ENCODE results near the gene SLC6A11.

The SLC6A11 gene

GRCh38 chr3:10887015-10887414 is 71.0 kb downstream of the SLC6A11 start:
- TF ChIP-seq, protein P1, sequence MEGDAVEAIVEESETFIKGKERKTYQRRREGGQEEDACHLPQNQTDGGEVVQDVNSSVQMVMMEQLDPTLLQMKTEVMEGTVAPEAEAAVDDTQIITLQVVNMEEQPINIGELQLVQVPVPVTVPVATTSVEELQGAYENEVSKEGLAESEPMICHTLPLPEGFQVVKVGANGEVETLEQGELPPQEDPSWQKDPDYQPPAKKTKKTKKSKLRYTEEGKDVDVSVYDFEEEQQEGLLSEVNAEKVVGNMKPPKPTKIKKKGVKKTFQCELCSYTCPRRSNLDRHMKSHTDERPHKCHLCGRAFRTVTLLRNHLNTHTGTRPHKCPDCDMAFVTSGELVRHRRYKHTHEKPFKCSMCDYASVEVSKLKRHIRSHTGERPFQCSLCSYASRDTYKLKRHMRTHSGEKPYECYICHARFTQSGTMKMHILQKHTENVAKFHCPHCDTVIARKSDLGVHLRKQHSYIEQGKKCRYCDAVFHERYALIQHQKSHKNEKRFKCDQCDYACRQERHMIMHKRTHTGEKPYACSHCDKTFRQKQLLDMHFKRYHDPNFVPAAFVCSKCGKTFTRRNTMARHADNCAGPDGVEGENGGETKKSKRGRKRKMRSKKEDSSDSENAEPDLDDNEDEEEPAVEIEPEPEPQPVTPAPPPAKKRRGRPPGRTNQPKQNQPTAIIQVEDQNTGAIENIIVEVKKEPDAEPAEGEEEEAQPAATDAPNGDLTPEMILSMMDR (IDR thresholded peaks at IDR 0.05; ENCODE audit: low read depth, low read length): no peak
- no peak for DNase-seq (ENCODE audit: low read depth, low spot score)
- in situ Hi-C loops (cut with HindIII; ENCODE audit: low sequenced_read_pairs): no loop called here
- H3K4me3 ChIP-seq (ENCODE audit: low read depth, low read length): no peak overlapping the region

GRCh38 chr3:10888518-10889090 is 72.6 kb downstream of the SLC6A11 start:
- in situ Hi-C loops (cut with HindIII; ENCODE audit: low sequenced_read_pairs): no loop called here
- no peak for DNase-seq (ENCODE audit: low read depth, low spot score)
- TF ChIP-seq, protein P1 (IDR thresholded peaks at IDR 0.05; ENCODE audit: low read depth, low read length): no peak
- no peak overlapping the region for H3K4me3 ChIP-seq (ENCODE audit: low read depth, low read length)

- TF ChIP-seq, protein P1 (IDR thresholded peaks at IDR 0.05; ENCODE audit: low read depth, low read length): no peak
- DNase-seq (ENCODE audit: low read depth, low spot score): no peak
- in situ Hi-C loops (cut with HindIII; ENCODE audit: low sequenced_read_pairs): no loop called here
- no peak overlapping the region for H3K4me3 ChIP-seq (ENCODE audit: low read depth, low read length)
Measured at GRCh38 chr3:10889206-10889960, 73.4 kb downstream of the SLC6A11 start.

- TF ChIP-seq, protein P1 (IDR thresholded peaks at IDR 0.05; ENCODE audit: low read depth, low read length): no peak
- no peak overlapping the region for H3K4me3 ChIP-seq (ENCODE audit: low read depth, low read length)
- no peak for DNase-seq (ENCODE audit: low read depth, low spot score)
- in situ Hi-C loops (cut with HindIII; ENCODE audit: low sequenced_read_pairs): no loop called here
Measured at GRCh38 chr3:10890665-10891064, 74.6 kb downstream of the SLC6A11 start.

DNA sequence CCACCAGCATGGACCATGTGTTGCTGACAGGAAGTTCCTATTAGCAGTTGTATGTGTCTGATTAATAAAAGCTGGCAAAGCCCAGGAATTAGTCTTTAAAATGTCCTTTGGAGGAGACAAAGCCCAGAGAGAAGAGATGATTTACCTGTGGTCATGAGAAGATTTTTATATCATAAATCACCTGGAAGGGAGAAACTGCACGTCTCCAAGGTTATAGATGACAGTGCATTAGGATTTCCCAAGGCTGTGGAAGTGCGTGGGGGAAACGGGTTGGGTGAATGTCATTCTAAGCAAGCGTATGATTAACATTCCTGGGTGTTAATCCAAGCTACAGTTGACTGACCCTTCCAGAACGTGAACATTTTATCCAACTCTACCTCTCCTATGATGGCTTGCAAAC is 76.6 kb downstream of the SLC6A11 start:
- TF ChIP-seq, protein P1 (IDR thresholded peaks at IDR 0.05; ENCODE audit: low read depth, low read length): no peak
- no peak for DNase-seq (ENCODE audit: low read depth, low spot score)
- in situ Hi-C loops (cut with HindIII; ENCODE audit: low sequenced_read_pairs): no loop called here
- no peak overlapping the region for H3K4me3 ChIP-seq (ENCODE audit: low read depth, low read length)

- no peak overlapping the region for H3K4me3 ChIP-seq (ENCODE audit: low read depth, low read length)
- TF ChIP-seq, protein P1 (IDR thresholded peaks at IDR 0.05; ENCODE audit: low read depth, low read length): no peak
- DNase-seq (ENCODE audit: low read depth, low spot score): no peak
- in situ Hi-C loops (cut with HindIII; ENCODE audit: low sequenced_read_pairs): no loop called here
Measured at GRCh38 chr3:10901296-10901945, 85.4 kb downstream of the SLC6A11 start.

Data from astrocyte of the spinal cord (primary cell).